ENCODE measurements around the gene HIP1R. TPM values are rescaled to one million over a fixed set of nuclear protein-coding genes. Genes with fewer than 3 reads are reported as not detected.
A peak's percentile ranks its signal among the peaks of the same experiment; 100 is the strongest.

HIP1R gene
- total and polyA plus RNA-seq, 2 of the 4 experiments (the other 2 are of a cell fraction) = 13.8 to 18.5 TPM

GRCh38 chr12:122896662-122897061 is 61.4 kb downstream of the HIP1R start:
- WGBS, 2 experiments (ENCODE audit: extremely low coverage in 2 of 2, insufficient read length in 1 of 2) = 100% methylated on average over 3 of the region's 7 CpGs; no CpG with 5 or more reads in 1 of the 2 experiments
- Histone ChIP-seq H4K20me1 (ENCODE audit: insufficient read depth, low read length) (peaks cover 34% of the 10 kb centered on the region; the same call in 1 of the 2 replicates), H3K27me3 (ENCODE audit: control insufficient read depth, insufficient read depth, low read length) (no peaks in the 10 kb centered on the region), H3K14ac (replicated peaks; ENCODE audit: low read depth, low read length) (no peak overlapping the region), H3K4me1 (ENCODE audit: control insufficient read depth, insufficient read depth, low read length) (peaks cover 13% of the 10 kb centered on the region), H3K4me2 (ENCODE audit: low read depth, low read length) (no peak overlapping the region), H2BK120ac (ENCODE audit: low read depth, low read length) (no peak overlapping the region), H3K4ac (ENCODE audit: low read depth, low read length) (no peak overlapping the region), H2AK9ac (replicated peaks; ENCODE audit: low read depth, low read length, poor library complexity) (peak overlapping the region; percentile 13), H2BK20ac (ENCODE audit: low read depth, low read length) (peak overlapping the region; percentile 14; the same call in 1 of the 2 replicates), H2BK5ac (ENCODE audit: low read depth, low read length, poor library complexity, severe bottlenecking) (no peak overlapping the region), H2AK5ac (ENCODE audit: low read depth, low read length) (peak overlapping the region; percentile 70; the same call in 1 of the 2 replicates), H3K56ac (ENCODE audit: extremely low read depth, insufficient read depth, low read length) (no peak overlapping the region), H3K27ac (ENCODE audit: insufficient read depth, low read length) (no peak overlapping the region), H4K91ac (ENCODE audit: insufficient read depth, low read depth, low read length) (no peak overlapping the region), H4K5ac (ENCODE audit: low read depth, low read length) (no peak overlapping the region), H2AFZ (replicated peaks; ENCODE audit: low read length, poor library complexity) (peak overlapping the region; percentile 44), H3K9me1 (ENCODE audit: insufficient read depth, low read length) (peaks cover 18% of the 10 kb centered on the region), H3K36me3 (ENCODE audit: control insufficient read depth, insufficient read depth, low read length) (no peaks in the 10 kb centered on the region; the same call in 1 of the 2 replicates), H3K18ac (ENCODE audit: low read depth, low read length) (no peak overlapping the region), H3K79me1 (ENCODE audit: low read depth in 1 of 2, low read length in 2 of 2) (peaks cover 0 to 51% of the 10 kb centered on the region in 2 experiments; a peak in 2 of 4 replicates), H3K9ac (ENCODE audit: low read depth, low read length) (no peak overlapping the region), H2BK15ac (ENCODE audit: low read depth, low read length) (0 out of 3 replicates have a peak overlapping the region, but pooled peaks have one; percentile 38), H3K4me3 (ENCODE audit: insufficient read depth, low read depth, low read length) (no peak overlapping the region), H3K23ac (ENCODE audit: low read depth, low read length) (no peak overlapping the region), H3K9me3 (ENCODE audit: control insufficient read depth, insufficient read depth, low read length) (no peaks in the 10 kb centered on the region), H4K8ac (ENCODE audit: low read depth in 2 of 2, low read length in 2 of 2) (no peak overlapping the region; a peak in 1 of 4 replicates)
- BruUV-seq (replicated peaks) = no TSS peak
- no peak for DNase-seq
- dilution Hi-C loops (cut with HindIII; ENCODE audit: low sequenced_read_pairs, unreplicated experiment) = no loop called here
- in situ Hi-C loops (cut with MboI; ENCODE audit: low sequenced_read_pairs) = no loop called here
- ATAC-seq (ENCODE audit: low read depth) = no peak
- intact Hi-C loops (cut with micrococcal nuclease) = loop anchor here (10.0 kb wide), 1 partner anchor 338 kb away; the partner anchor contains the start of genes MPHOSPH9 and MTRFR
- no peak for TF ChIP-seq BHLHE40 (IDR thresholded peaks at IDR 0.05; ENCODE audit: low read depth, low read length)
- TF ChIP-seq, protein P1, sequence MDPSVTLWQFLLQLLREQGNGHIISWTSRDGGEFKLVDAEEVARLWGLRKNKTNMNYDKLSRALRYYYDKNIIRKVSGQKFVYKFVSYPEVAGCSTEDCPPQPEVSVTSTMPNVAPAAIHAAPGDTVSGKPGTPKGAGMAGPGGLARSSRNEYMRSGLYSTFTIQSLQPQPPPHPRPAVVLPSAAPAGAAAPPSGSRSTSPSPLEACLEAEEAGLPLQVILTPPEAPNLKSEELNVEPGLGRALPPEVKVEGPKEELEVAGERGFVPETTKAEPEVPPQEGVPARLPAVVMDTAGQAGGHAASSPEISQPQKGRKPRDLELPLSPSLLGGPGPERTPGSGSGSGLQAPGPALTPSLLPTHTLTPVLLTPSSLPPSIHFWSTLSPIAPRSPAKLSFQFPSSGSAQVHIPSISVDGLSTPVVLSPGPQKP (IDR thresholded peaks at IDR 0.05; ENCODE audit: borderline replicate concordance, low read depth, low read length) = no peak
- no peak for TF ChIP-seq RCOR1 (IDR thresholded peaks at IDR 0.05; ENCODE audit: insufficient replicate concordance, low read length)
- TF ChIP-seq CTCF (conservative IDR thresholded peaks at IDR 0.05; ENCODE audit: low read depth, low read length) = no peak
- no peak for TF ChIP-seq NFE2L2 (IDR thresholded peaks at IDR 0.05; ENCODE audit: low read depth, low read length)
- no peak for TF ChIP-seq MXI1 (IDR thresholded peaks at IDR 0.05; ENCODE audit: borderline replicate concordance, low read depth, low read length)
- TF ChIP-seq SMC3 (IDR thresholded peaks at IDR 0.05; ENCODE audit: low read depth, low read length) = no peak
- TF ChIP-seq CEBPB (IDR thresholded peaks at IDR 0.05; ENCODE audit: low read depth, low read length) = no peak
- TF ChIP-seq FOS (IDR thresholded peaks at IDR 0.05; ENCODE audit: low read depth, low read length) = no peak
- TF ChIP-seq RFX5 (IDR thresholded peaks at IDR 0.05; ENCODE audit: low read depth, low read length) = no peak
- TF ChIP-seq MAFK (IDR thresholded peaks at IDR 0.05; ENCODE audit: low read depth, low read length) = no peak
- TF ChIP-seq POLR2A (IDR thresholded peaks at IDR 0.05; ENCODE audit: low read depth, low read length) = no peak
- TF ChIP-seq RAD21 (IDR thresholded peaks at IDR 0.05; ENCODE audit: low read length) = no peak
- no peak for TF ChIP-seq CHD1 (IDR thresholded peaks at IDR 0.05; ENCODE audit: low read depth, low read length)
- no peak for TF ChIP-seq MAZ (IDR thresholded peaks at IDR 0.05; ENCODE audit: borderline replicate concordance, low read depth, low read length)
- CTCF ChIA-PET = no interaction called here
- POLR2A ChIA-PET (ENCODE audit: unreplicated experiment) = no interaction called here

Measured in IMR-90 (cell line).